HepG2 (cell line): ENCODE results near the gene MRPS31. TPM values are rescaled to one million over a fixed set of nuclear protein-coding genes. Genes with fewer than 3 reads are reported as not detected.

ENCODE experiments used
- CREB1 ChIP-seq, 2 experiments: fragments of 450-650 bp in 1 of 2; IDR thresholded peaks; 2 replicates each; pipeline ENCODE4 v1.6.1; 2016 to 2017; ENCODE audit warnings: control low read depth in 1 of 2, mild to moderate bottlenecking in 1 of 2, missing compliant biosample characterization in 1 of 2, missing genetic modification characterization in 1 of 2
- EP300 ChIP-seq, 3 experiments: sonication (generic) in 1 of 3; formaldehyde crosslinking in 1 of 3; IDR thresholded peaks; 2 replicates each; pipeline versions ENCODE4 v1.5.1 to v1.6.1; 2011 to 2020; ENCODE audit warnings: low read depth in 2 of 3, low read length in 2 of 3, borderline replicate concordance in 1 of 3, improper control_type of control experiment in 1 of 3, mild to moderate bottlenecking in 1 of 3, missing genetic modification reagents in 1 of 3, moderate library complexity in 1 of 3
- HNF4A ChIP-seq: sonication (generic); formaldehyde crosslinking; IDR thresholded peaks from 2 replicates; pipeline ENCODE4 v1.4.0; 2020; ENCODE audit warnings: missing genetic modification reagents
- MAFK ChIP-seq, 2 experiments: IDR thresholded peaks in 1 of 2; conservative IDR thresholded peaks in 1 of 2; 2 replicates each; pipeline ENCODE4 v1.6.1; 2011; ENCODE audit warnings: improper control_type of control experiment in 2 of 2, low read length in 2 of 2
- MED1 ChIP-seq: sonication (generic); formaldehyde crosslinking; IDR thresholded peaks from 2 replicates; pipeline ENCODE4 v1.4.0; 2020; ENCODE audit warnings: missing genetic modification reagents
- MTF2 ChIP-seq: sonication (generic); formaldehyde crosslinking; IDR thresholded peaks from 2 replicates; pipeline ENCODE4 v1.5.0; 2020; ENCODE audit warnings: missing genetic modification reagents, borderline replicate concordance
- NAIF1 ChIP-seq: sonication (generic); formaldehyde crosslinking; IDR thresholded peaks from 2 replicates; pipeline ENCODE4 v1.5.0; 2020; ENCODE audit warnings: mild to moderate bottlenecking, missing genetic modification reagents, borderline replicate concordance
- NBN ChIP-seq: fragments of 450-650 bp; conservative IDR thresholded peaks from 2 replicates; pipeline ENCODE4 v1.6.1; 2017
- NFIB ChIP-seq: sonication (generic); formaldehyde crosslinking; IDR thresholded peaks from 2 replicates; pipeline ENCODE4 v1.9.0; 2021; ENCODE audit warnings: missing genetic modification reagents, mild to moderate bottlenecking, borderline replicate concordance
- NRL ChIP-seq: sonication (generic); formaldehyde crosslinking; IDR thresholded peaks from 2 replicates; pipeline ENCODE4 v1.5.0; 2020; ENCODE audit warnings: missing genetic modification reagents, mild to moderate bottlenecking, moderate library complexity, borderline replicate concordance
- PCBP1 ChIP-seq: fragments of 200-400 bp; formaldehyde crosslinking; IDR thresholded peaks from 2 replicates; pipeline ENCODE4 v1.6.1; 2017; ENCODE audit warnings: mild to moderate bottlenecking, low read depth, low read length, borderline replicate concordance
- PHF21A ChIP-seq: sonication (generic); formaldehyde crosslinking; IDR thresholded peaks from 2 replicates; pipeline ENCODE4 v1.5.0; 2020; ENCODE audit warnings: mild to moderate bottlenecking, missing genetic modification reagents
- POLR2A ChIP-seq, 2 experiments: IDR thresholded peaks; 2 replicates each; pipeline ENCODE4 v1.6.1; 2011; ENCODE audit warnings: low read depth in 2 of 2, low read length in 2 of 2, mild to moderate bottlenecking in 1 of 2, moderate library complexity in 1 of 2; ENCODE audit not compliant: insufficient read depth in 1 of 2
- ZEB1 ChIP-seq: IDR thresholded peaks from 2 replicates; pipeline ENCODE4 v1.6.1; 2012; ENCODE audit warnings: mild to moderate bottlenecking, low read depth, inconsistent platforms; ENCODE audit not compliant: insufficient replicate concordance
- ZNF251 ChIP-seq: sonication (generic); formaldehyde crosslinking; IDR thresholded peaks from 2 replicates; pipeline ENCODE4 v1.9.0; 2021; ENCODE audit warnings: mild to moderate bottlenecking, missing genetic modification reagents
- ZNF264 ChIP-seq: sonication (generic); formaldehyde crosslinking; IDR thresholded peaks from 2 replicates; pipeline ENCODE4 v1.4.0; 2020; ENCODE audit warnings: missing genetic modification reagents
- ZNF337 ChIP-seq: sonication (generic); formaldehyde crosslinking; IDR thresholded peaks from 2 replicates; pipeline ENCODE4 v1.5.1; 2020; ENCODE audit warnings: missing genetic modification reagents, low read depth, mild to moderate bottlenecking, borderline replicate concordance
- ZNF652 ChIP-seq: IDR thresholded peaks from 2 replicates; pipeline ENCODE4 v1.6.1; 2016; ENCODE audit warnings: low read depth, borderline replicate concordance
- ZNF879 ChIP-seq: sonication (generic); formaldehyde crosslinking; IDR thresholded peaks from 2 replicates; pipeline ENCODE4 v1.8.1; 2023; ENCODE audit warnings: missing genetic modification reagents
- polyA plus RNA-seq, 8 experiments: library from polyadenylated mRNA; depleted of rRNA in 3 of 8; stranded (reverse) in 7 of 8; unstranded in 1 of 8; fragments of >200 nt; fragmentation: Illumina TruSeq in 4 of 8; extraction: Trizol in 4 of 8; gene quantifications; 2 replicates each; pipeline versions ENCODE4 v1.2.1 to v1.2.3, GENCODE V29; 2011 to 2016; ENCODE audit warnings: low read depth in 4 of 8, missing spikeins in 1 of 8, mixed read lengths in 1 of 8; ENCODE audit not compliant: insufficient read depth in 1 of 8
- total RNA-seq, 5 experiments: library from RNA; depleted of rRNA; stranded (reverse); fragments of >200 nt; fragmentation: Illumina TruSeq; extraction: Trizol; gene quantifications; 2 replicates each; pipeline ENCODE4 v1.2.3, GENCODE V29; 2016; ENCODE audit warnings: low read depth in 1 of 5
- TF ChIP-seq, protein P1 (sequence below): sonication (generic); IDR thresholded peaks from 2 replicates; pipeline ENCODE4 v1.6.1; 2016; ENCODE audit warnings: low read depth, borderline replicate concordance
- TF ChIP-seq, protein P2 (sequence below): sonication (generic); formaldehyde crosslinking; IDR thresholded peaks from 2 replicates; pipeline ENCODE4 v1.4.0; 2020; ENCODE audit warnings: mild to moderate bottlenecking, low read depth, missing genetic modification reagents
- TF ChIP-seq, protein P3 (sequence below): sonication (generic); formaldehyde crosslinking; IDR thresholded peaks from 2 replicates; pipeline ENCODE4 v1.4.0; 2020; ENCODE audit warnings: mild to moderate bottlenecking, missing genetic modification reagents
- TF ChIP-seq, protein P4 (sequence below): sonication (generic); formaldehyde crosslinking; IDR thresholded peaks from 2 replicates; pipeline ENCODE4 v1.5.0; 2020; ENCODE audit warnings: missing genetic modification reagents

The MRPS31 gene
- total and polyA plus RNA-seq, 2 of the 13 experiments (the other 11 are each of a cell fraction or from before 2014, with no cell fraction given), result 23.7 to 34.1 TPM

DNA sequence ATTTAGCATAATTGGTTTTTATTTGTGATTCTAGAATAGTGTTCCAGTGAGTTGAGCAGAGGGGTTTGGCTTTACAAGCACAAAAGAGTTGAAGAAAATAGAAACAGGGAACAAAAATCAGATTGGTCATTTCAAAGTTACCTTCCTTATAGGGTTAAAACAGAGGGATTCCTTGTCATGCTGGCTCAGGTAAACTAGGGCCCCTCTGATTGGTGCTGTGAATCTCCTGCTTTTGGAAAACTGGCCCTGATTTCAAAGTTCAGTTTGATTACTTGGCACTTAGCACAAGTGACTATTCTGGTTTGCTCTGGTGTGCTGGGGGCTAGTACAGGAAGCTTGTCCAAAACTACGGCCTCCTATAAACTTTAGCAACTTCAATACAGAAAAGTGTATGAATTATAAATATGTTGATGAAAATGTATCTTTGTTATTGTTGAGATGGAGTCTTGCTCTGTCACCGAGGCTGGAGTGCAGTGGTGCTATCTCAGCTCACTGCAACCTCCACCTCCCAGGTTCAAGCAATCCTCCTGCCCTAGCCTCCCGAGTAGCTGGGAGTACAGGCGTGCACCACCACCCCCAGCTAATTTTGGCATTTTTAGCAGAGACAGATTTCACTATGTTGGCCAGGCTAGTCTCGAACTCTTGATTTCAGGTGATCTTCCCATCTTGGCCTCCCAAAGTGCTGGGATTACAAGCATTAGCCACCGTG is 1.9 kb upstream of the MRPS31 start (continued):
- TF ChIP-seq PCBP1, result no peak
- TF ChIP-seq, protein P1, sequence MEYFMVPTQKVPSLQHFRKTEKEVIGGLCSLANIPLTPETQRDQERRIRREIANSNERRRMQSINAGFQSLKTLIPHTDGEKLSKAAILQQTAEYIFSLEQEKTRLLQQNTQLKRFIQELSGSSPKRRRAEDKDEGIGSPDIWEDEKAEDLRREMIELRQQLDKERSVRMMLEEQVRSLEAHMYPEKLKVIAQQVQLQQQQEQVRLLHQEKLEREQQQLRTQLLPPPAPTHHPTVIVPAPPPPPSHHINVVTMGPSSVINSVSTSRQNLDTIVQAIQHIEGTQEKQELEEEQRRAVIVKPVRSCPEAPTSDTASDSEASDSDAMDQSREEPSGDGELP, result no peak
- 0 out of 4 replicates have a peak, but pooled peaks of 1 of the 2 experiments have one; percentile 16 for TF ChIP-seq POLR2A (IDR thresholded peaks at IDR 0.05; ENCODE audit: insufficient read depth in 1 of 2, low read depth in 2 of 2, low read length in 2 of 2)
- TF ChIP-seq MTF2 (CRISPR knock-in tag), result no peak
- peak; percentile 60 for TF ChIP-seq ZEB1
- TF ChIP-seq, protein P2, sequence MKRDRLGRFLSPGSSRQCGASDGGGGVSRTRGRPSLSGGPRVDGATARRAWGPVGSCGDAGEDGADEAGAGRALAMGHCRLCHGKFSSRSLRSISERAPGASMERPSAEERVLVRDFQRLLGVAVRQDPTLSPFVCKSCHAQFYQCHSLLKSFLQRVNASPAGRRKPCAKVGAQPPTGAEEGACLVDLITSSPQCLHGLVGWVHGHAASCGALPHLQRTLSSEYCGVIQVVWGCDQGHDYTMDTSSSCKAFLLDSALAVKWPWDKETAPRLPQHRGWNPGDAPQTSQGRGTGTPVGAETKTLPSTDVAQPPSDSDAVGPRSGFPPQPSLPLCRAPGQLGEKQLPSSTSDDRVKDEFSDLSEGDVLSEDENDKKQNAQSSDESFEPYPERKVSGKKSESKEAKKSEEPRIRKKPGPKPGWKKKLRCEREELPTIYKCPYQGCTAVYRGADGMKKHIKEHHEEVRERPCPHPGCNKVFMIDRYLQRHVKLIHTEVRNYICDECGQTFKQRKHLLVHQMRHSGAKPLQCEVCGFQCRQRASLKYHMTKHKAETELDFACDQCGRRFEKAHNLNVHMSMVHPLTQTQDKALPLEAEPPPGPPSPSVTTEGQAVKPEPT (CRISPR knock-in tag), result no peak
- peak; percentile 92 for TF ChIP-seq ZNF652 (CRISPR knock-in tag)
- TF ChIP-seq CREB1 (IDR thresholded peaks at IDR 0.05), result no peak
- 0 out of 2 replicates have a peak, but pooled peaks have one; percentile 35 for TF ChIP-seq CREB1 (CRISPR knock-in tag; IDR thresholded peaks at IDR 0.05)
- TF ChIP-seq, protein P3, sequence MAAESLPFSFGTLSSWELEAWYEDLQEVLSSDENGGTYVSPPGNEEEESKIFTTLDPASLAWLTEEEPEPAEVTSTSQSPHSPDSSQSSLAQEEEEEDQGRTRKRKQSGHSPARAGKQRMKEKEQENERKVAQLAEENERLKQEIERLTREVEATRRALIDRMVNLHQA, result no peak
- no peak for TF ChIP-seq ZNF264
- no peak for TF ChIP-seq PHF21A
- TF ChIP-seq, protein P4, sequence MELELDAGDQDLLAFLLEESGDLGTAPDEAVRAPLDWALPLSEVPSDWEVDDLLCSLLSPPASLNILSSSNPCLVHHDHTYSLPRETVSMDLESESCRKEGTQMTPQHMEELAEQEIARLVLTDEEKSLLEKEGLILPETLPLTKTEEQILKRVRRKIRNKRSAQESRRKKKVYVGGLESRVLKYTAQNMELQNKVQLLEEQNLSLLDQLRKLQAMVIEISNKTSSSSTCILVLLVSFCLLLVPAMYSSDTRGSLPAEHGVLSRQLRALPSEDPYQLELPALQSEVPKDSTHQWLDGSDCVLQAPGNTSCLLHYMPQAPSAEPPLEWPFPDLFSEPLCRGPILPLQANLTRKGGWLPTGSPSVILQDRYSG (CRISPR knock-in tag), result no peak
- TF ChIP-seq ZNF879, result no peak
- no peak for TF ChIP-seq NAIF1 (CRISPR knock-in tag)
- TF ChIP-seq MED1 (CRISPR knock-in tag), result 0 out of 2 replicates have a peak, but pooled peaks have one; percentile 28
- no peak for TF ChIP-seq ZNF251
- TF ChIP-seq NRL (CRISPR knock-in tag), result no peak
- TF ChIP-seq ZNF337 (CRISPR knock-in tag), result no peak
- no peak for TF ChIP-seq NBN
- no peak for TF ChIP-seq NFIB (CRISPR knock-in tag)
- TF ChIP-seq HNF4A (CRISPR knock-in tag), result peak; percentile 74
- TF ChIP-seq MAFK (conservative IDR thresholded peaks at IDR 0.05 in 1 of 2, IDR thresholded peaks at IDR 0.05 in 1 of 2; ENCODE audit: low read length in 2 of 2), result 0 out of 4 replicates have a peak, but pooled peaks of 1 of the 2 experiments have one; percentile 5
- peak in 1 of 2 experiments; percentile 14; a peak in 1 of 4 replicates for TF ChIP-seq EP300 (IDR thresholded peaks at IDR 0.05; ENCODE audit: low read depth in 2 of 2, low read length in 2 of 2)
- TF ChIP-seq EP300 (CRISPR knock-in tag; IDR thresholded peaks at IDR 0.05; ENCODE audit: borderline replicate concordance), result no peak
